K562 (cell line): Measurements from ENCODE around the gene CDK11A. TPM values are rescaled to one million over a fixed set of nuclear protein-coding genes. Genes with fewer than 3 reads are reported as not detected.

Experiments
- CBX5 ChIP-seq: IDR thresholded peaks from 2 replicates; pipeline ENCODE4 v1.6.1; 2014; ENCODE audit warnings: low read depth, borderline replicate concordance
- E2F3 ChIP-seq: fragments of 250-450 bp; sonication (Bioruptor Pico); IDR thresholded peaks from 2 replicates; pipeline ENCODE4 v1.4.0; 2020; ENCODE audit warnings: mild to moderate bottlenecking
- EP300 ChIP-seq: IDR thresholded peaks from 2 replicates; pipeline ENCODE4 v1.6.1; 2012; ENCODE audit warnings: low read length, improper control_type of control experiment
- PPARD ChIP-seq: fragments of 250-450 bp; sonication (Bioruptor Pico); IDR thresholded peaks from 2 replicates; pipeline ENCODE4 v1.8.0; 2022; ENCODE audit warnings: inconsistent platforms, mild to moderate bottlenecking, moderate library complexity
- polyA plus RNA-seq, 8 experiments: library from polyadenylated mRNA; depleted of rRNA in 4 of 8; stranded (reverse) in 5 of 8; unstranded in 3 of 8; fragments of >200 nt; fragmentation: Nextera tagmentation in 2 of 8; fragmentation: Illumina TruSeq in 1 of 8; extraction: Ambion mirVana in 2 of 8; extraction: Trizol in 1 of 8; gene quantifications; 2 replicates each; pipeline versions ENCODE4 v1.2.1 to v1.2.3, GENCODE V29; 2011 to 2014; ENCODE audit warnings: inconsistent platforms in 1 of 8, missing spikeins in 1 of 8
- total RNA-seq, 7 experiments: library from RNA; depleted of rRNA in 6 of 7; stranded (reverse); fragments of >200 nt in 6 of 7; fragmentation: Illumina TruSeq in 2 of 7; extraction: Trizol in 2 of 7; gene quantifications; 2 replicates each; pipeline versions ENCODE4 v1.2.1 to v1.2.3, GENCODE V29; 2011 to 2021; ENCODE audit warnings: low replicate concordance in 1 of 7
- TF ChIP-seq, protein P1 (sequence below): fragments of 450-650 bp; IDR thresholded peaks from 2 replicates; pipeline ENCODE4 v1.6.1; 2016; ENCODE audit warnings: low read depth
- TF ChIP-seq, protein P2 (sequence below): fragments of 450-650 bp; formaldehyde crosslinking; IDR thresholded peaks from 2 replicates; pipeline ENCODE4 v1.4.0; 2022; ENCODE audit warnings: missing genetic modification characterization

The CDK11A gene
- total and polyA plus RNA-seq, 9 of the 15 experiments (the other 6 are each of a cell fraction or from before 2014, with no cell fraction given): 4.5 to 71.0 (median 43.9) TPM

DNA sequence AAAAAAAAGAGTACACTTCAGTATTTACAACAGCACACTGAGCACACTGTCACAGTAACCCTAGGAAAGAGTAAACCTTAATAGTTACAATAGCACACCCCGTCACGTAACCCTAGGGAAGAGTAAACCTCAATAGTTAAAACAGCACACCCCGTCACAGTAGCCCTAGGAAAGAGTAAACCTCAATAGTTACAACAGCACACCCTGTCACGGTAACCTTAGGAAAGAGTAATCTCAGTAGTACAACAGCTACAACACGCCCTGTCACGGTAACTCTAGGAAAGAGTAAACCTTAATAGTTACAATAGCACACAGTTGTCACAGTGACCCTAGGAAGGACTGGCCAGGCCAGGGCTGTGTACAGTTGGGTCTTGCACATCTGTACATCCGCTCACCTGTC, 3.0 kb downstream of the CDK11A start (continued):
- TF ChIP-seq, protein P1, sequence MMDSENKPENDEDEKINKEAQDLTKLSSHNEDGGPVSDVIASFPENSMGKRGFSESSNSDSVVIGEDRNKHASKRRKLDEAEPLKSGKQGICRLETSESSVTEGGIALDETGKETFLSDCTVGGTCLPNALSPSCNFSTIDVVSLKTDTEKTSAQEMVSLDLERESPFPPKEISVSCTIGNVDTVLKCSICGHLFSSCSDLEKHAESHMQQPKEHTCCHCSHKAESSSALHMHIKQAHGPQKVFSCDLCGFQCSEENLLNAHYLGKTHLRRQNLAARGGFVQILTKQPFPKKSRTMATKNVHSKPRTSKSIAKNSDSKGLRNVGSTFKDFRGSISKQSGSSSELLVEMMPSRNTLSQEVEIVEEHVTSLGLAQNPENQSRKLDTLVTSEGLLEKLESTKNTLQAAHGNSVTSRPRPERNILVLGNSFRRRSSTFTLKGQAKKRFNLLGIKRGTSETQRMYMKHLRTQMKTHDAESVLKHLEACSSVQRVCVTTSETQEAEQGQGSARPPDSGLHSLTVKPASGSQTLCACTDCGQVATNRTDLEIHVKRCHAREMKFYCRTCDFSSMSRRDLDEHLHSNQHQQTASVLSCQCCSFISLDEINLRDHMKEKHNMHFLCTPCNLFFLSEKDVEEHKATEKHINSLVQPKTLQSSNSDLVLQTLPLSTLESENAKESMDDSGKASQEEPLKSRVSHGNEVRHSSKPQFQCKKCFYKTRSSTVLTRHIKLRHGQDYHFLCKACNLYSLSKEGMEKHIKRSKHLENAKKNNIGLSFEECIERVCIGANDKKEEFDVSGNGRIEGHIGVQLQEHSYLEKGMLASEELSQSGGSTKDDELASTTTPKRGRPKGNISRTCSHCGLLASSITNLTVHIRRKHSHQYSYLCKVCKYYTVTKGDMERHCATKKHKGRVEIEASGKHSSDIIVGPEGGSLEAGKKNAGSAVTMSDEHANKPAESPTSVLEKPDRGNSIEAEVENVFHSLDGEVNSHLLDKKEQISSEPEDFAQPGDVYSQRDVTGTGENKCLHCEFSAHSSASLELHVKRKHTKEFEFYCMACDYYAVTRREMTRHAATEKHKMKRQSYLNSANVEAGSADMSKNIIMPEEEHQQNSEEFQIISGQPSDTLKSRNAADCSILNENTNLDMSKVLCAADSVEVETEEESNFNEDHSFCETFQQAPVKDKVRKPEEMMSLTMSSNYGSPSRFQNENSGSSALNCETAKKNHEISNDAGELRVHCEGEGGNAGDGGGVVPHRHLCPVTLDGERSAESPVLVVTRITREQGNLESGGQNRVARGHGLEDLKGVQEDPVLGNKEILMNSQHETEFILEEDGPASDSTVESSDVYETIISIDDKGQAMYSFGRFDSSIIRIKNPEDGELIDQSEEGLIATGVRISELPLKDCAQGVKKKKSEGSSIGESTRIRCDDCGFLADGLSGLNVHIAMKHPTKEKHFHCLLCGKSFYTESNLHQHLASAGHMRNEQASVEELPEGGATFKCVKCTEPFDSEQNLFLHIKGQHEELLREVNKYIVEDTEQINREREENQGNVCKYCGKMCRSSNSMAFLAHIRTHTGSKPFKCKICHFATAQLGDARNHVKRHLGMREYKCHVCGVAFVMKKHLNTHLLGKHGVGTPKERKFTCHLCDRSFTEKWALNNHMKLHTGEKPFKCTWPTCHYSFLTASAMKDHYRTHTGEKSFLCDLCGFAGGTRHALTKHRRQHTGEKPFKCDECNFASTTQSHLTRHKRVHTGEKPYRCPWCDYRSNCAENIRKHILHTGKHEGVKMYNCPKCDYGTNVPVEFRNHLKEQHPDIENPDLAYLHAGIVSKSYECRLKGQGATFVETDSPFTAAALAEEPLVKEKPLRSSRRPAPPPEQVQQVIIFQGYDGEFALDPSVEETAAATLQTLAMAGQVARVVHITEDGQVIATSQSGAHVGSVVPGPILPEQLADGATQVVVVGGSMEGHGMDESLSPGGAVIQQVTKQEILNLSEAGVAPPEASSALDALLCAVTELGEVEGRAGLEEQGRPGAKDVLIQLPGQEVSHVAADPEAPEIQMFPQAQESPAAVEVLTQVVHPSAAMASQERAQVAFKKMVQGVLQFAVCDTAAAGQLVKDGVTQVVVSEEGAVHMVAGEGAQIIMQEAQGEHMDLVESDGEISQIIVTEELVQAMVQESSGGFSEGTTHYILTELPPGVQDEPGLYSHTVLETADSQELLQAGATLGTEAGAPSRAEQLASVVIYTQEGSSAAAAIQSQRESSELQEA: no peak
- TF ChIP-seq, protein P2, sequence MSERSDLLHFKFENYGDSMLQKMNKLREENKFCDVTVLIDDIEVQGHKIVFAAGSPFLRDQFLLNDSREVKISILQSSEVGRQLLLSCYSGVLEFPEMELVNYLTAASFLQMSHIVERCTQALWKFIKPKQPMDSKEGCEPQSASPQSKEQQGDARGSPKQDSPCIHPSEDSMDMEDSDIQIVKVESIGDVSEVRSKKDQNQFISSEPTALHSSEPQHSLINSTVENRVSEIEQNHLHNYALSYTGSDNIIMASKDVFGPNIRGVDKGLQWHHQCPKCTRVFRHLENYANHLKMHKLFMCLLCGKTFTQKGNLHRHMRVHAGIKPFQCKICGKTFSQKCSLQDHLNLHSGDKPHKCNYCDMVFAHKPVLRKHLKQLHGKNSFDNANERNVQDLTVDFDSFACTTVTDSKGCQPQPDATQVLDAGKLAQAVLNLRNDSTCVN: no peak
- no peak for TF ChIP-seq EP300
- no peak for TF ChIP-seq PPARD (CRISPR knock-in tag)
- TF ChIP-seq CBX5: no peak
- TF ChIP-seq E2F3: no peak
